ENCODE measurements around the gene CDH23. TPM values are rescaled to one million over a fixed set of nuclear protein-coding genes. Genes with fewer than 3 reads are reported as not detected.
A peak's percentile ranks its signal among the peaks of the same experiment; 100 is the strongest.

The CDH23 gene
- total RNA-seq, 6 donors from 2014 or later, result 4.7 to 29.3 (median 10.4) TPM

- peaks cover 0 to 10% (median 6%) of the 10 kb centered on the region in 4 donors for H3K4me1 ChIP-seq
- H3K36me3 ChIP-seq, result no peaks in the 10 kb centered on the region
- H3K27ac ChIP-seq, result no peak overlapping the region
- no peak for ATAC-seq (ENCODE audit: low FRiP score in 2 of 2)
- DNase-seq, result no peak
- no peaks in the 10 kb centered on the region for H3K9me3 ChIP-seq
- 85 to 90% methylated on average over 9 of the region's 9 CpGs for WGBS, 2 donors
- TF ChIP-seq POLR2A (IDR thresholded peaks at IDR 0.05), result no peak
- no peak for TF ChIP-seq POLR2AphosphoS5 (IDR thresholded peaks at IDR 0.05)
- TF ChIP-seq EP300 (IDR thresholded peaks at IDR 0.05), result no peak
- no peak for TF ChIP-seq CTCF (IDR thresholded peaks at IDR 0.05)
- H3K27me3 ChIP-seq, result no peaks in the 10 kb centered on the region
- no peak overlapping the region for H3K4me3 ChIP-seq
Measured at GRCh38 chr10:71801361-71801760, 404.6 kb downstream of the CDH23 start.

DNA sequence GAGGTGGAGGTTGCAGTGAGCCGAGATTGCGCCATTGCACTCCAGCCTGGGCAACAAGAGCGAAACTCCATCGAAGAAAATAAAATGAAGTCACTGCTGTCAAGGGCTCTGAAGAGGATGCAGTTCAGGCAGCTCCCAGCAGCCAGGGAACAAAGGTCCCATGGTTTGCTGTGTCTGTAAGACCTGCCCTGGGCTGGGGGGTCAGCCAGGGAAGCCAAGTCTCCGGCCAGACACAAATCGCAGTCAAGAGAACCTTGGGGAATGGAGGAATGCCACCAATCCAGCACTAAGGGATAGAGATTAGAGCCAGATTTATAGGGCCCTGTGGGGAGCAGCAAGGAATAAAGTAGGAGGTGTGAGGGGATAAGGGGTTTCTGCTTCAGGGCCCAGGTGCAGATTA lies 405.5 kb downstream of the CDH23 start:
- 87 to 88% methylated on average over 6 of the region's 6 CpGs for WGBS, 2 donors
- H3K4me1 ChIP-seq, result peaks cover 0 to 10% (median 7%) of the 10 kb centered on the region in 4 donors
- H3K27ac ChIP-seq, result no peak overlapping the region
- no peaks in the 10 kb centered on the region for H3K27me3 ChIP-seq
- H3K4me3 ChIP-seq, result no peak overlapping the region
- TF ChIP-seq POLR2AphosphoS5 (IDR thresholded peaks at IDR 0.05) (no peak), EP300 (IDR thresholded peaks at IDR 0.05) (no peak), CTCF (IDR thresholded peaks at IDR 0.05) (no peak), POLR2A (IDR thresholded peaks at IDR 0.05) (no peak)
- DNase-seq (no peak), ATAC-seq (ENCODE audit: low FRiP score in 2 of 2) (no peak)
- H3K9me3 ChIP-seq, result no peaks in the 10 kb centered on the region
- no peaks in the 10 kb centered on the region for H3K36me3 ChIP-seq

- H3K27ac ChIP-seq, result no peak overlapping the region
- no peaks in the 10 kb centered on the region for H3K27me3 ChIP-seq
- no peaks in the 10 kb centered on the region for H3K36me3 ChIP-seq
- TF ChIP-seq CTCF (IDR thresholded peaks at IDR 0.05) (no peak), EP300 (IDR thresholded peaks at IDR 0.05) (no peak), POLR2AphosphoS5 (IDR thresholded peaks at IDR 0.05) (no peak), POLR2A (IDR thresholded peaks at IDR 0.05) (no peak)
- ATAC-seq (ENCODE audit: low FRiP score in 2 of 2), result no peak
- no peak for DNase-seq
- H3K4me1 ChIP-seq, result peaks cover 0 to 10% (median 7%) of the 10 kb centered on the region in 4 donors
- WGBS, 2 donors, result 91 to 92% methylated on average over 11 to 18 of the region's 18 CpGs
- H3K9me3 ChIP-seq, result no peaks in the 10 kb centered on the region
- H3K4me3 ChIP-seq, result no peak overlapping the region
Measured at GRCh38 chr10:71802715-71803488, 406.2 kb downstream of the CDH23 start.

GRCh38 chr10:71804077-71804476 lies 407.4 kb downstream of the CDH23 start:
- Histone ChIP-seq H3K4me1 (peaks cover 0 to 10% (median 7%) of the 10 kb centered on the region in 4 donors), H3K27ac (no peak overlapping the region), H3K27me3 (no peaks in the 10 kb centered on the region), H3K36me3 (no peaks in the 10 kb centered on the region), H3K4me3 (no peak overlapping the region), H3K9me3 (no peaks in the 10 kb centered on the region)
- ATAC-seq (ENCODE audit: low FRiP score in 2 of 2) (peak in 1 of 2 donors; percentile 43), DNase-seq (no peak)
- WGBS, 2 donors, result 30 to 33% methylated on average over 4 of the region's 4 CpGs
- TF ChIP-seq POLR2AphosphoS5 (IDR thresholded peaks at IDR 0.05) (no peak), EP300 (IDR thresholded peaks at IDR 0.05) (no peak), POLR2A (IDR thresholded peaks at IDR 0.05) (no peak), CTCF (IDR thresholded peaks at IDR 0.05) (no peak)

All from upper lobe of left lung (tissue), 6 donors.